Epidermal melanocyte (primary cell): ENCODE results near the gene SORCS2.

ENCODE experiments used
- DNase-seq: peaks from one replicate; pipeline ENCODE4 v3.0.0; 2011; ENCODE audit warnings: low spot score; ENCODE audit not compliant: insufficient read length

Gene SORCS2

GRCh38 chr4:7410446-7410845, 218.1 kb downstream of the SORCS2 start:
- DNase-seq, result no peak

- no peak for DNase-seq
These were observed 219.2 kb downstream of the SORCS2 start for GRCh38 chr4:7411491-7411890.

DNA sequence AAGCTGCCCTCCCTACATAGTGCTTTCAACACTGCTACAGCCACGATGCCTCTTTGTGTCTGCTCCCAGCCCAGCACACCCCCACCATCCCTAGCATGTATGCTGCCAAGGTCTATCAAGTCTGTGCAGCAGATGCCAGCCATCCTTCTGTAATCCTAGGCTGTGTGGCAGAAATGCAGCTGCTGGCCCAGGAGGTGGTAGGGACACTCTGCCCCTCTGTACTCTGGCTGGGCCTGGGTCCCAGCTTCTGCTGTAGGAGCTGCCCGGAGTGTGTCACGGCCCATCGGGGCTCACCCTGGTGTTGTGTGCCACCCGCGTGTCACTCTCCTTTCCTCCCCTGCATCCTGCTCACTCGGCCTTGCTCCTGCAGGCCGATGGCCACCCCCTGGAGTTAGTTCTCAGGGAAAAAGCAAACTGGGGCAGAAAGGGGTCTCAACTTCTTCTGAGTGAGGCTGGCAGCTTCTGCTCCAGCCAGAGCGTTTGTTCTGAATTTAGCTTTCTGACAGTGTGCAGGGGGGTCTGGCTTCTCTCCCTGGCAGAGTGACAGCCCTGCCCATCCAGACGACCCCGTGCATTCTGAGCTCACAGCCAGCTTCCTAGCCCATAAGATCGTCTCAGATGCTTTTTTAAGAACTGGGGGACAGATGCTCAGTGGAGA, 219.7 kb downstream of the SORCS2 start:
- DNase-seq, result no peak

GRCh38 chr4:7412554-7412912, 220.2 kb downstream of the SORCS2 start:
- no peak for DNase-seq

GRCh38 chr4:7414046-7414445, 221.7 kb downstream of the SORCS2 start:
- DNase-seq, result no peak

- no peak for DNase-seq
These were observed 222.6 kb downstream of the SORCS2 start for GRCh38 chr4:7414736-7415510.

GRCh38 chr4:7415927-7416686, 223.8 kb downstream of the SORCS2 start:
- DNase-seq, result no peak

GRCh38 chr4:7416745-7417432, 224.6 kb downstream of the SORCS2 start:
- no peak for DNase-seq

GRCh38 chr4:7417639-7418038, 225.3 kb downstream of the SORCS2 start:
- DNase-seq, result no peak

DNA sequence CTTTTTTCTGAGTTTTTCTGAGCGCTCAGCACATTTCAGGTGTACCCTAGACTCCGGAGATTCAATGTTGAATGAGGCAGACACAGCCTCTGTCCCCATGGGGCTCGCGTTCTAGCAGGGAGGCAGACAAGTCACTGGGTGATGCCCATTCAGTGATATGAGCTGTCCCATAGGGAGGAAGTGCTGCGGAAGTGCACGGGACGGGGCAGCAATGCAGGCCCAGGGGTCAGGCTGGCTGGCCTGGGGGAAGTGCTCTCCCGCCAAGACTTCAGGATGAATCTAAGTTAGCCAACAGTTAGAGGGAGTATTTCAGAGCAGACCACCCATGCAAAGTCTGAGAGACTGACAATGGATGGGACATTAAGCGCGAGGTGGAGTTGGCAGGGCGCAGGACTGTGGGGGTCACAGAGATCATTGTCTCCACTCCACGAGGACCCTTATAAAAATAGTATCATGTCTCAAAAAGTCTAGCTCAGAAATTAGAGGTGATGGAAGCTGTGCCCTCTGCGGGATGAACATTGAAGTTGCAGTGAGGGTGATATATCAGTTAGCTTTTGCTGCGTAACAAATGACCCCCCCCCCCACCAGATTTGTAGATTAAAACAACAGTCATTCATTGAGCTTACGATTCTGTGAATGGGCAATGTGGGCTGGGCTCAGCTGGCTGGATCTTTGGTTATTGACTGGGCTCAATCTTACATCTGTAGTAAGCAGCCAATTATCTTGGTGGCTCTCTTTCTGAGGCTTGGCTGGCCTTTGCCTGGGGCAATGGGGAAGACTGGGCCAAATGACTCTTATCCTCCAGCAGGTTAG, 226.0 kb downstream of the SORCS2 start:
- DNase-seq, result no peak

- DNase-seq, result no peak
These were observed 227.8 kb downstream of the SORCS2 start for GRCh38 chr4:7419961-7420660.

GRCh38 chr4:7420661-7421040, 228.3 kb downstream of the SORCS2 start:
- no peak for DNase-seq

DNA sequence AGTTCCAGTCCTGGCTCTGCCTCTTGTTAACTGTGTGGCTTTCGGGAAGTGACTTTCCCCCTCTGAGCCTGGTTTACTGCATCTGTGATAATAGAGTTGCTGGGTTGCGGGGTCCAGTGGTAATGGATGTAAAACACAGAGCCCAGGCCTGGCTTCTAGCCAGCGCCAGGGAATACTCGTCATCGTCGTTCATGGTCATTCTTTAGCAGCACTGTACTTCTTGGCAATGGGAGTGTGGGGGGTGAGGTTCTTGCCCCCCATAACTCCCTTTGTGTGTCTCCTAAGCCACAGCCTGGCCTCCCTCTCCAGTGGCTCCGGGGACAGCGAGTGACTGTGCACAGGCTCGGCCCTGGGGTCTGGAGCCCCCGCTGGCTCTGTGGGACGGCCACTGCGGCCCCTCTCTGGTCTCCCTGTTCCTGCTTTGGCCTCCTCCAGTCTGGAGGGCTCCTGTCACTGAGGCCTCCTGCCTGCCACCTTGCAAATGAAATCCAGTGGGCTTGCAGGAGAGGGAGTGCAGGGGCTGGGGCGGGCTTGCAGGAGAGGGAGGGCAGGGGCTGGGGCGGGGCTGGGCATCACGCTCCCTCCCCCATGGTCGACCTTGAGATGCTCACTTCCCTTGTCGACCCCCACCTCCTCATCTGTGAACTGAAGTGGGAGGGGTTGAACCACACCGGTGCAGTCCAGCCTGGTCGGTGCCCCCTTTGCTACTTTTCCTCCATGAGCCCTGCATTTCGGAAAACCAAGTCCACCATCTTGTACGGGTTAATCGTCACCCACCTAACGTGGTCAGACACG, 229.2 kb downstream of the SORCS2 start:
- no peak for DNase-seq

DNA sequence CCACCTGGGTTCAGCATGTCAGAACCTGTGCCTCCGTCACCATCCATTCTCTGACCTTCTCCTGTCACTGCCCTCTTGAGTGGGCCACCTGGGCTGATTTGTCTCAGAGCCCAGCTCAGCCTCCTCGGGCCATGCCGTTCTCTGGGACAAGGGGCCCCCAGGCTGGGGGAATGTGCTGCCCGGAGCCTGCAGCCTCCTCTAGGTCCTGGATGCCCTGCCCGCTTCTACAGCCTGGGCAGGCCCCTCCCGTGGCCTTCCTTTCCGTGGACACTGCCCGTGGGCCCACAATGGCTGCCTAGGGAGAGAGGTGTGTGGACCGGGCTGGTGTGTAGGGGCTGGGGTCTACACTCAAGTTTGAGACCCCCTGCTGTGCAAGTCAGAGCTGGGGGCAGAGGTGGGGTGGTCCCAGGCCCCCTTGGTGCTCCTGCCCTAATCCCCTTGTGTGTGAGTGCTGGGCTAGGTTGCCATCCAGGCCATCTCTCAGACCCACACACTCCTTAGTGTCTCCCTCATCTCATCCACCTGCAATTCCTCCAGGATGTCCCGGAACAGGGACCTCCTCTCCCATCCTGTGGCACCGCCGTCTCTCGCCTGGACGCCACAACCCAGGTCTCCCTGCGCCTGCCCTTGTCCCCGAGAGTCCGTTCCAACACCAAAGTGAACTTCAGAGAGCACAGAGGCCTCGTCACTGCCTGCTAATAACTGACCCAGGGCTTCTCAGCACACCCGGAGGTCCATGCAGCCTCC, 230.0 kb downstream of the SORCS2 start:
- no peak for DNase-seq

GRCh38 chr4:7422898-7423180, 230.5 kb downstream of the SORCS2 start:
- DNase-seq, result no peak

- no peak for DNase-seq
These were observed 231.1 kb downstream of the SORCS2 start for GRCh38 chr4:7423391-7423790.

- DNase-seq, result no peak
These were observed 231.6 kb downstream of the SORCS2 start for GRCh38 chr4:7423801-7424552.

GRCh38 chr4:7424553-7425111, 232.3 kb downstream of the SORCS2 start:
- DNase-seq, result no peak
